Activated naive CD8-positive, alpha-beta T cell treated with anti-CD3 and anti-CD28 coated beads, Interleukin-2, amount 50 U/mL, for 16 hours (primary cell): ENCODE results near the gene HDGFL2.

Experiments used
- DNase-seq: peaks from one replicate; pipeline ENCODE4 v3.0.0-alpha.2; 2020; ENCODE audit warnings: low read depth, low spot score

HDGFL2 gene

DNA sequence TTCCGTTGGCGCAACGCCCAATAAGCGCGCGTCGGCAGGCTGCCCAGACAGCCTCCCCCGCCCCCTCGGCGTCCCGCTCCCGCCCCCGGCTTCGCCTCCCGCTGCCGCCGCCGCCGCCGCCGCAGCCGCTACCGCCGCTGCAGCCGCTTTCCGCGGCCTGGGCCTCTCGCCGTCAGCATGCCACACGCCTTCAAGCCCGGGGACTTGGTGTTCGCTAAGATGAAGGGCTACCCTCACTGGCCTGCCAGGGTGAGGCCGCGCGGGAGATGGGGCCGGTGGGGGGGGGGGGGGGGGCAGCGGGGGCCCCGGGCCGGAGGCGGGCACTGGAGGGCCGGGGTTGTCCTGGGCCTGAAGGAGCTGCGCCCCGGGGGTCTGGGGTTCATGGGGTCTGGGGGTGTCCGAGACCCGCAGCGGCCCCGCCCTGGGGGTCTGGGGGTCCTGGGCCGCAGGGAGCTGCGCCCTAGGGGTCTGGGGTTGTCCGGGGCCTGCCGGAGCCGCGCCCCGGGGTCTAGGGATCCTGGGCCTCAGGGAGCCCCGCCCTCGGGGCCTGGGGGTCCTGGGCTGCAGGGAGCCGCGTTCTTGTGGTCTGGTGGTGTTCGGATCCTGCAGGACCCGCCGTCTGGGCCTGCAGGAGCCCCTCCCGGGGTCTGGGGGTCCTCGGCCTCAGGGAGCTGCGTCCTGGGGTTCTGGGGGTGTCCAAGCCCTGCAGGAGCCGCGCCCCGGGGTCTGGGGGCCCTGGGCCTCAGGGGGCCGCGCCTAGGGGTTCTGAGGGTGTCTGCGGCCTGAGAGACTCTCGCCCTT, at the start of gene HDGFL2:
Gene HDGFL2, plus strand, starts transcription at position 124 of the 801 bp plus-strand sequence. Its CDS starts 54 bp downstream, at position 178.
- no peak for DNase-seq

DNA sequence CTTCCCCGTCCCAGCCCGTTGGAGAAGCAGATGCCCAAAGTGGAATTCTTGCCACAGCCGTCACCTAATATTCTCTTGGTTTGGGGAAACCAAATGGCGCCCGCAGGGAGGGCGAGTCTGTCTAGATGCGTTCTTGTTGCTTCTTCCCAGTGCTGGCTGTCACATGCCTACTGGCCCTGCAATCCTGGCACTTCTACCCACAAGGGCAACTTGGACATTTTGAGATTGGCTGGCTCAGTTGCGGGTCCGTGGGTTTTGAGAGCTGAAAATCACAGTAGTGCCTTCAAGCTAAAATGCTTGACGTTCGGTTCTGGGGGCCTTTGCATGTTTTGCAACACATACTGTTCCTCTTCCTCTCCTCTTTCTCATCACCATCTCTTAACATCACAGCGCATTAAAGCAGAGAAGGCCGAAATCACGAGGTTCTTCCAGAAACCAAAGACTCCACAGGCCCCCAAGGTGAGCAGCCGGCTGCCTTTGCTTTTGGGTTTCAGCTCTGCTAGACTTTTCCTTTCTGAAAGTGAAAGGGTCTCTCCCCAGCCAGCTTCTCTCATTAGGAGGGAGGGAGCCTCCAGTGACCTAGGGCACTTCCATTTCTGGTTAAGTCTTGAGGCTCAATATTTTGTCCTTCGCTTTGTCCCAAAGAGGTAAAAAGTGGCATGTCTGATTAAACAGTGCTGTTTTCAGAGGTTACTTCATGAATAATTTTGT, 48.5 kb upstream of the HDGFL2 start:
- DNase-seq = no peak

DNA sequence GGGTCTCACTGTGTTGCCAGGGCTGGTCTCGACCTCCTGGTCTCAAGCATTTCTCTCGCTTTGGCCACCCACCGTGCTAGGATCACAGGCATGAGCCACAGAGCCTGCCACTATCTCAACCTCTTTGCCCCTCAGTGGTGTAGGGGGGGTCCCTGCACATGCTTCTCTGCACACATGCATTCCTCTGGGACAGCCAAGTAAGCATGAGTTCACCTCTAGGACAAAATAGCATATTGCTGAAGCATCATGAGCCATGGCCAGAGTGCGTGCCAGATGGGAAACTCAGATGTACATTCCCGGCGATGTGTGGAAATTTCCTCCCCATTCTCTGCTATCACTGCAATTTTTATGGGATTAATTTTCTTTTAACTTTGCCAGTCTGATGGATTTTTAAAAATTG, 46.6 kb upstream of the HDGFL2 start:
- DNase-seq = no peak

DNA sequence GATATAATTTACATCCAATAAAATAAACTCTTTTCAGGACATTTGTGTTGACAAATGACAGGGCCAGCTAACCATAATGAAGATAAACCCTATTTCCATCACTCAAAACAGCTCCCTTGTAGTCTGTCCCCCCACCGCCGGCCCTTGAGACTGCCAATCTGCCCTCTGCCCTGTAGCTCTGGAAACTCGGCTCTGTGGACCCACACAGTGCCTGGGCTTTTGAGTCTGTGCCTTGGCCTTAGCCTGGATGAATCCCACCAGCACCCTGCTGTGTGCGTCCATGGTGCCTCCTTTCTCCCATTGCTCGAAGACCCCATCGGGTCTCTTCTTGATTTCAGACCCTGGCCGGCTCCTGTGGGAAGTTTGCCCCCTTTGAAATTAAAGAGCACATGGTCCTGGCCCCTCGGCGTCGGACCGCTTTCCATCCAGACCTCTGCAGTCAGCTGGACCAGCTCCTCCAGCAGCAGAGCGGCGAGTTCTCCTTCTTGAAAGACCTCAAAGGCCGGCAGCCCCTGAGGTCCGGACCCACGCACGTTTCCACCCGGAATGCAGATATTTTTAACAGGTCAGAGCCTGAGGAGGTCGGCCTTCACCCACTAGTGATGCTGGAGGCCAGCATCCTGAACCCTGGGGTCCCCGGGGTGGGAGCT, 43.6 kb upstream of the HDGFL2 start:
- no peak for DNase-seq

DNA sequence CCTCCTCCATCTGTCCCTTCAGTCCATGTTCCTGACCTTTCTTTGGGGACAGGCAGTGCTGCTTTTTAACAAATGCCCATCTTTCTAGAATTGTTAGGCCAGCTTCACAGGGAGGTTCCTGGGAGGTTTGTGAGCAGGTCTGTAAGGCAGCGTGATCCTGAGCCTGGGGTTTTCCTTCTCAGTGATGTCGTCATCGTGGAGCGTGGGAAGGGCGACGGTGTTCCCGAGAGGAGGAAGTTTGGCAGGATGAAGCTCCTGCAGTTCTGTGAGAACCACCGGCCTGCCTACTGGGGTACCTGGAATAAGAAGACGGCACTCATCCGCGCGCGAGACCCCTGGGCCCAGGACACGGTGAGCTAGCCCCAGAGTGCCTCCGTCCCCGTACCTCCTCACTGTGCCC, 42.8 kb upstream of the HDGFL2 start:
- DNase-seq = no peak

DNA sequence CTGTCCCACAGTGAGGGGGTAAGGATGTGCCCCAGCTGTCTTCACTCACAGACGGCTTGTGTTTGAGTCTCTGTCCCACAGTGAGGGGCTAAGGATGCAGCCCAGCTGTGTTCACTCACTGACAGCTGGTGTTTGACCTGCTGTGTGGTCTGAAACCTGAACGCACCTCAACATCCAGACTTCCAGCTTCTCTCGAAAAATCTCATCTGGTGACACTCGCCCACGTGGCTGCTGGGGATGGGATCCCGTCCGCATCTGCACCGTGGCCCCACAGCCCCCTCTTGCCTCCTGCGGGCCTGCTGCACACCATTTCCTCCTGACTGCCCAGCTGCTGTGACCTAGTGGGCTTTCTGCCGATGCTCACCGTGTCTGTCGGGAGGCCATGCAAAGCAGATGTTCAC, 42.3 kb upstream of the HDGFL2 start:
- no peak for DNase-seq

DNA sequence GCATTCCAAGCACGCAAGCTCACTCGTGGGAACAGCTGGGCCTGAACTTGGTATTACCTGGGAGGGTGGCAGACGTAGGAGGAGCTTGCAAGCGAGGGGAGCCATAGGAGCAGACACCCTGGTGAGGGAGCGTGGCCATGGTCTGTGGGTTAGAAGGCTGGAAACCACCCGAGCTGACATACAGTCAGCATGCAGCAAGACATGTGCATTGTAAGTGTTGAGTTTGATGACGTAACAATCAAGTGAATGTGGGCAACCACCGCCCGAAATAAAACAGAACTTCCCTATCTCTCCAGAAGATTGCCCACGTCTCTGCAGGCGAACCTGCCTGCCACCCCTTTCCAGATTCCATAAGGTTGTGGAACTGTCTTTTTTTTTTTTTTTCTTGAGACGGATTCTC, 41.3 kb upstream of the HDGFL2 start:
- no peak for DNase-seq

DNA sequence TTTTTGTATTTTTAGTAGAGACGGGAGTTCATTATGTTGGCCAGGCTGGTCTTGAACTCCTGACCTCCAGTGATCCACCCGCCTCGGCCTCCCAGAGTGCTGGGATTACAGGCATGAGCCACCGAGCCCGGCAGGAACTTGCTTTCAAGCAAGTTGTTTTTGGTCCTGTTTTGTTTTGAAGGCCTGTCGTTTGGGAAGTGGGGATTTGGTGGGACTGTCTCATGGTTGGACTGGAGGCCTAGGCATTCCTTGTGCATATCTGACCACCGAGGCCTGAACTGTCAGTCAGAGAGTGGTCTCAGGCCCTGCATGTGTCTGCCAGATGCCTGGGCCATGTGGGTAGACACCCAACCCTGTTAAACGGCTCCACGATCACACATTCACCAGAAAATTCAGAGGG, 40.8 kb upstream of the HDGFL2 start:
- DNase-seq = no peak

DNA sequence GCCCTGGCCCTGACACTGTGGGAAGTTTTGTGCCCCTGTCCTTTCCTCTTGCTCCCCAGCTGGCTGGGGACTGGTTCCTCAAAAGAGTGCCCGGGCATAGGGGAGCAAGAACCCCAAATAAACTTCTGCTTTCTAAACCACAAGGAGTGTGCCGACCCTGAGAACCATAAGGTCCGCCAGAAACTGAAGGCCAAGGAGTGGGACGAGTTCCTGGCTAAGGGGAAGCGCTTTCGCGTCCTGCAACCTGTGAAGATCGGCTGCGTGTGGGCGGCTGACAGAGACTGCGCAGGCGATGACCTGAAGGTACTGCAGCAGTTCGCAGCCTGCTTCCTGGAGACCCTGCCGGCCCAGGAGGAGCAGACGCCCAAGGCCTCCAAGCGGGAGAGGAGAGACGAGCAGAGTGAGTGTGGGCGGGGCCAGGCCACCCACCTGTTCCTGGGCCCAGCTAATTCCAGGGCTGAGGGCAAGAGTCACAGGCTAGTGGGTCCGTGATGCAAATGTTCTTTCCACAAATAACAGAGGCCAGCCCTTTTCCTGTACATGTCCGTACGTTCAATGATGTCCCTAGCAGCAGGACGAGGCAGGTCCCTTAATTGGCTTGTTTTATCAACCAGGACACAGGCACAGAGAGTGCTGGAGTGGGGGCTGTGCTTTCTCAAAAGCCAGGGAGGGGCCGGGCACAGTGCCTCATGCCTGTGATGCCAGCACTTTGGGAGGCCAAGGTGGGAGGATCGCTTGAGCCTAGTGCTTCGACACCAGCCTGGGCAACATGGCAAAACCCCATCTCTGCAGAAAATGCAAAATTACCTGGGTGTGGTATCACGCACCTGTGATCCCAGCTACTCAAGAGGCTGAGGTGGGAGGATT, 40.1 kb upstream of the HDGFL2 start:
- no peak for DNase-seq

DNA sequence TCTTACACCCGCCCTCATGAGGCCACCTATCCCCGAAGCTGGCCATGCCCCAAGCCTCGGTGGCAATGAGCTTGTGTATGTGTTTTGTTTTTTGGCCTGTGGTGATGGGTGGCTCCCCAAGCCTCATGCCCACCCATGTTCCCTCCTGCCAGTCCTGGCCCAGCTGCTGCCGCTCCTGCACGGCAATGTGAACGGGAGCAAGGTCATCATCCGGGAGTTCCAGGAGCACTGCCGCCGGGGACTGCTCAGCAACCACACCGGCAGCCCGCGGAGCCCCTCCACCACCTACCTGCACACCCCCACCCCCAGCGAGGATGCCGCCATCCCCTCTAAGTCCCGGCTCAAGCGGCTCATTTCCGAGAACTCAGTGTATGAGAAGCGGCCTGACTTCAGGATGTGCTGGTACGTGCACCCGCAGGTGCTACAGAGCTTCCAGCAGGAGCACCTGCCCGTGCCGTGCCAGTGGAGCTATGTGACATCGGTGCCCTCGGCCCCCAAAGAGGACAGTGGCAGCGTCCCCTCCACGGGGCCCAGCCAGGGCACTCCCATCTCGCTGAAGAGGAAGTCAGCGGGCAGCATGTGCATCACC, 39.1 kb upstream of the HDGFL2 start:
- no peak for DNase-seq

DNA sequence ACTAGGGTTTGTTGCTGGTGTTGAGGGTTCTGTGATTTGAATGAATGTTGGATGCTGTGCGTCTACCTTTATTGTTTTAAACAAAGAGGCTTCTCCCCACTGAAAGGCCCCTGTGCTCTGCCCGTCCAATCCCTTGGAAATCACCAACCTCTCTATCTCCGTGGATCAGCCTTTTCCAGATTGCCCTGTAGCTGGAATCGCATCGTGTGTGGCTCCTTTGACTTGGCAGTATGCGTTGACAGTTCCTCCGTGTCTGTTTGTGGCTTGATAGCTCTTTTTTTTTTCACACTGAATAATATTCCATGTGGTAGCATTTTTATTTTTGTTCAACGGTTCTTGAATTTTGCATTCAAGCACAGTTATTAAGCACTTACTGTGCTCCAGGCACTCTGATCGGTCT, 37.7 kb upstream of the HDGFL2 start:
- DNase-seq = no peak

DNA sequence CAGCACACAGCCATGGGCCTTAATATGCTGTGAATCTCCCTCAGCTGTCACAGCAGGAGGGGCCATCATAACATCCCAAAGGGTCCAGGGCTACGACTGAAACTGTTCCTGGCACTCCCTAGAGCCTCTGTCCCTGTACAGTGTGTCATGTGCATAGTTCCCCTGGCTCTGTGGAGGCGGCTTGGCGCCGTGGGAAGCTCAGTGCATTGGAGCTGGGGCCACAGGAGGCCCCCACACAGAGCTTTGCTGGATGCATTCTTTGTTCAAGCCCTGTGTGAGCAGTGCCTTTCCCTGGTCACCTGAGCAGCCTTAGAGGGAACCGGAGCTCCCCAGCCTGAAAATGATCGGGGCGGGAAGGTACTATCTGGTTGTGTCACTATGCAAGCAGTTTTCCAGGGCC, 35.9 kb upstream of the HDGFL2 start:
- no peak for DNase-seq

DNA sequence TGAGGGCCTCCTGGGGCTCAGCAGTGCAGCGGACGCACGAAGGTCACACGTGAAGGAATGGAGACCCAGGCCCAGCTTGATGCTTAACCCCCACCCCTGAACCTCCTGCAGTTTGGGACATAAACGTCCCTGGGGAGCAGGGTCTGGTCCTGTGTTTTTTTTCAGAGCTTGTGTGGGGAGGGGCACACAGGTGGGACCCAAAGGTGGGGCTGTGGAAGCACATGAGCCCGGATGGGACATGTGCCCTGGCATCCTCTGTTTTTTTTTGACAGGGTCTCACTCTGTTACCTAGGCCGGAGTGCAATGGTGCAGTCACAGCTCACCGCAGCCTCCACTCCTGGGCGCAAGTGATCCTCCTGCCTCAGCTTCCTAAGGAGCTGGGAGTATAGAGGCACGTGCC, 35.0 kb upstream of the HDGFL2 start:
- DNase-seq = no peak

DNA sequence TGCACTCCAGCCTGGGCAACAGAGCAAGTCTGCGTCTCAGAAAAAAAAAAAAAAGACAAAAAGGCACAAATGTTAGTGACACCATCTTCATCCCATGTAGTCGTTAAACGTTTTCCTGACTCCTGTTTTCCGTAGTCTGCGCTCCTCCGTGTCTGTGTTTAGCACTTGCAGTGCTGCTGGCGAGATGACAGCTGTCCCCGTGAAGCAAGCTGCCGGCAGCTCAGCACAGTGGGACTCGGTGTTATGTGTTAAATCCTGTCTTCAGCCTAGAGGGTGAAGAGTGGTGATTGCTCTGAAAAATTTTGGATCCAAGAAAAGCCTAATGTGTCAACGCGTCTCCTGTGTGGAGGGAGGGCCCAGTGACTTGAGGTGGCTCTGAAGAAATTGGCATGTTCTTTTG, 32.9 kb upstream of the HDGFL2 start:
- DNase-seq = no peak

DNA sequence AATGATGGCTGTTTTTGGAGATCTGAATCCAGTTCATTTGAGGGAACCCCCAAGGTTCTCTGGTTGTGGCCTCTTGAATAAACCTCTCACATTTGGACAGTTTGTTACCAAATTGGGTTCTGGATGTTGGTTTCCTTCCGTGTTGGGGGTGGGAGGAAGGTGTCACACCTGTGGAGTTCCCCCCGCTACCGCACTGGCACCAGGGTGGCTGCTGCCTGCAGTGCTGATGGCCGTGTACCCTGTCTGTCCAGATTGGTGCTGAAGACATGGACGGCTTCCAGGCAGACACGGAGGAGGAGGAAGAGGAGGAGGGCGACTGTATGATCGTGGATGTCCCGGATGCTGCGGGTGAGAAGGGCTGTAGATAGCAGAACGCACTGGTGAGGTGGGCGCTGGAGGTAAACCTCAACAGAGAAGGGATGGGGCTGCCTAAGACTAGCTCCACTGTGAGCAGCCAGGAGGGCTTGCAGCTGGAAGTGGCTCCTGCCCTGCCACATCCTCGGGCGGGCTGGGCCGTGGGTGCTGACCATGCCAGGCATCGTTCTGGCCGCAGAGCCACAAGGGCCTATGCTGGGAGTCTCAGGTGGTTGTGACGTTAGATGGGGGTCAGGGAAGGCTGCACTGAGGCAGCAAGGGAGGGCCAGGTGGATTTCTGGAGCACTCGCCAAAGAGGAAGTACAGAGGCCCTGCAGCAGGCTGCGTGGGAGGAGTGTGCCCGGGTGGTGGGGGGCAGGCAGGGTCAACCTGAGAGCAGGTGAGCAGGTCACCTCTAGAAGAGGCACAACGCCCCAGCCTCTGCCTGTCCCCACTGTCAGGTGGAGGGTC, 29.9 kb upstream of the HDGFL2 start:
- DNase-seq = no peak

DNA sequence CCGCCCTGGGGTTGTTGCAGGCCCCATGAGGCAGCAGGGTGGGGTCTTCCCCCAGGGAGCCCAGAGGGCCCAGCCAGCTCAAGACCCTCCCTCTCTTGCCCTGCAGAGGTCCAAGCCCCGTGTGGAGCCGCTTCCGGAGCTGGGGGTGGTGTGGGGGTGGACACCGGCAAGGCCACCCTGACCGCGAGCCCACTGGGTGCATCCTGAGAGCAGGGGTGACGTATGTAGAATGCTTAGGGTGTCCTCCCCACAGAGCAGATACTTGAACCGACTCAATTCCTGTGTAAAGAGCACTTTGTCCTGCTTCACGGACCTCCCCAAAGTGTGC, 29.3 kb upstream of the HDGFL2 start:
- no peak for DNase-seq

DNA sequence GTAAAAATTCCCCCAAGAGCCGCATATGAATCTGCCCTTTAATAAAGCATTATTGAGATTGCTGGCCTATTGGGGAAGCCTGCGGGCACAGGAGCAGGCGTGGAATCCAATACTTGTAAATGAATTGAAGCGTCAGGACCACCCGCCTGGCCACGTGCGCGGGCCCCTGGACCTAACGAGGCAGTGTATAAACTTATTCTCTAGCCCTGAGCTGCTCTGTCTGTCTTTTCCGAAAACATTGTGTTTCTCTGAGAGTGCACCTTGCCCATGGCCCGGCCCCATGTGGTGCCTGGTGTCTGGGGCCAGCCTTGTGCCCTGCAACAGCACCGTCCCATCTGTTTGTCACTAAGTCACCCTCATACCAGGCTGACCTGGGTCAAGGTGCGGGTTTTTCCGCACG, 28.9 kb upstream of the HDGFL2 start:
- DNase-seq = no peak

DNA sequence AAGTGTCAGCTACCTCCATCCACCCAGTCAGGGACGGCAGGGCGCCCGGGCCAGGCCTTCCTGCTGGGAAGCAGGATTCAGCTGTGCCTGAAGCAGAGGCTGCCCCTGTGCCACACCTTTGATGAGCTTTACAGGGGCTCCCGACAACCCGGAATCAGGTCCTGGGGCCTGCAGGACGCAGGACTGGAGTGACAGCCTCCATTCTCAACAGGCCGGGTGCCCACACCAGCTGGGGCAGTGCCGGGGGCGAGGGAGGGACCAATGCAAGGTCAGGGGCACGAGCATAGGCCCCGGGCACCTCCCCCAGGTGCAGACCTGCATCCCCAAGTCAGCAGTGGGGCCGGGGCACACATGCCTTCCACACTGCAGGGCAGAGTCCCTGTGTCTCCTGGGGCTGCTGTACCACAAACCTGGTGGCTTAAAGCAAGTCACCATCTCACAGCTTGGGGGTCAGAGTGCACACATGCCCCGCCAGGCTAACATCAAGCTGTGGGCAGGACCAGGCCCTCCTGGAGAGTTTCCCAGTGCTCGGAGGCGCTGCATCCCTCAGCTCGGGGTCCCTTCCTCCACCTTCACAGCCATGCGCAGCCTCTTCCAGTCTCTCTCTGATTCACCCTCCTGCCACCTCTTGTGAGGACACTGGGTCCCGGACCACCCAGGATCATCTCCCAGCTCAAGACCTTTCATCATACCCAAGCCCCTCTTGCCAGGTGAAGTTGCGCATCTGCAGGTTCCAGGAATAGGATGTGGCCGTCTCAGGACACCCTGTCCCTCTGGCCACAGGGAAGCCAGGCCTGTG, 27.9 kb upstream of the HDGFL2 start:
- no peak for DNase-seq

DNA sequence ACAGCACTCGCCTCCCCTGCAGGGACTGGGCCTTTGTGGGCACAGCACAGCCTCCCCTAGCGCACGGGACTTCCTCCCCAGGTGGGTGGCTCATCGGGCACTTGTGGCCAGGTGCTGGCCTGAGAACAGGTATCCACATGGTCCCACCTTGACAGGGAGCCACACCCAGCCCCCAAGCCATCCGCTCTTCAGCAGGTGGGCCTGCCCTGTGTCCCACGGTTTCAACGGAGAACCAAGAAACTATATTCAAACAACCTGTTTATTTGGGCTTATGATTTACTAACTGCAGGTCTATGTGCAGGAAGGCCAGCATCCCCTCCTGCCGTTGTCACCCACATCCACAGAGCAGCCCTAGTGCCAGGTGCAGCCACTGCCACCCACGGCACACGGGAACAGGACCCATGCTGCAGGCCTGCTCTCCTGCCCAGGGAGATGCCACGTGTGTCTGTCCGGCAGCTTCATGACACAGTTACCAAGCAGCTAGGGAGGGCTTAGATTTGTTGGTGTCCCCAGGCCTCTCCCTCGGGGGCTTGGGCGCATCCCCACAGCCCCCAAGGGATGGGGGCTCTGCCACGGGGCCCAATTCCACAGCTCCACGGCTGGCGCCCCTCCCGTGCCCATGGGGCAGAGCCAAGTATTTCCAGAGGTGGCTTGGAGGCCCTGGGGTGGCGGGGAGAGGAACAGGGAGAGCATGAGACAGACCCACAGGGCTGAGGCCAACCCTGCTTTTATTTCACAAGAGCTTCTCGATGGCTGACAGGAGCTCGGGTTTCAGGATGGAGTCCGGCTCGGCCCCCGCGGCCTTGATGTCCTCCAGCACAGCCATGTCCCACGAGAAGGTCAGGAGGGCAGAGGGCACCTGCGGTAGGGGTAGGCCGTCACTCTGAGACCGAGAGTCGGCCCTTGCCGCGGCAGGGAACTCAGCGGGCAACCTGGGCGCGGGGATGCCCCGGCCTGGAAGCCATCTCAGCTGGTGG, 27.0 kb upstream of the HDGFL2 start:
- DNase-seq = no peak
